Aorta (tissue), 5 donors: Measurements from ENCODE around the gene KPNA5. TPM values are rescaled to one million over a fixed set of nuclear protein-coding genes. Genes with fewer than 3 reads are reported as not detected.

Source experiments
- ATAC-seq: fragments of 200-7000 bp; cut with Tn5 transposase; one replicate; pipeline ENCODE4 v1.9.1; 2022; ENCODE audit warnings: moderate library complexity; ENCODE audit not compliant: low FRiP score
- DNase-seq, 2 donors: peaks; one replicate each; pipeline ENCODE4 v3.0.0-alpha.2; 2020
- H3K27ac ChIP-seq, 2 donors: one replicate each; pipeline ENCODE4 v1.5.1; 2013; ENCODE audit warnings: low read length in 2 of 2, mild to moderate bottlenecking in 2 of 2, moderate library complexity in 2 of 2, control low read depth in 1 of 2, inconsistent platforms in 1 of 2, low read depth in 1 of 2
- H3K27me3 ChIP-seq, 2 donors: one replicate each; pipeline ENCODE4 v1.6.1; 2013; ENCODE audit warnings: control low read depth in 1 of 2, low read length in 1 of 2, mild to moderate bottlenecking in 1 of 2, moderate library complexity in 1 of 2; ENCODE audit not compliant: insufficient read depth in 2 of 2, control insufficient read depth in 1 of 2
- H3K36me3 ChIP-seq, 2 donors: one replicate each; pipeline ENCODE4 v1.6.1; 2013; ENCODE audit warnings: control low read depth in 1 of 2, low read length in 1 of 2, mild to moderate bottlenecking in 1 of 2; ENCODE audit not compliant: insufficient read depth in 2 of 2, control insufficient read depth in 1 of 2
- H3K4me1 ChIP-seq, 2 donors: one replicate each; pipeline ENCODE4 v1.6.1; 2013; ENCODE audit warnings: low read length in 2 of 2, control low read depth in 1 of 2, mild to moderate bottlenecking in 1 of 2, moderate library complexity in 1 of 2; ENCODE audit not compliant: insufficient read depth in 2 of 2, control insufficient read depth in 1 of 2
- H3K4me3 ChIP-seq, 2 donors: one replicate each; pipeline ENCODE4 v1.5.1; 2013; ENCODE audit warnings: low read length in 2 of 2, control low read depth in 1 of 2, mild to moderate bottlenecking in 1 of 2
- H3K9me3 ChIP-seq: one replicate; pipeline ENCODE4 v1.6.1; 2013; ENCODE audit warnings: mild to moderate bottlenecking, low read length; ENCODE audit not compliant: control insufficient read depth
- WGBS, 2 donors: extraction: QIAGEN DNeasy Blood & Tissue Kit; methylation state at CpG; one replicate each; pipeline ENCODE4 v1.1.7; 2013; 5-methylcytosine and 5-hydroxymethylcytosine counted together
- intact Hi-C, 2 donors: fragments of 100-400 bp; cut with DNase I; formaldehyde crosslinking; loops; one replicate each; pipeline versions ENCODE4 v1.14.2 to v1.15.0; 2022
- polyA plus RNA-seq, 2 donors: library from polyadenylated mRNA; stranded (reverse); fragments of 200-250 nt; gene quantifications; one replicate each; pipeline ENCODE4 v1.2.3, GENCODE V29; 2013
- total RNA-seq, 2 donors: library from RNA; stranded (reverse); fragmentation: NEBNext Ultra II Directional; extraction: Animal tissue kit (Norgen Biotek cat#: 25700); gene quantifications; one replicate each; pipeline ENCODE4 v1.2.1, GENCODE V29; 2021
- donor health status: healthy with polysubstance abuse.
- donor health status: Bipolar disorder and iron deficiency.
- donor health status: DM: no; HTN: no; CAD: no.
- donor health status: DM: no; HTN: no; CAD: no.
- donor health status: DM: yes; HTN: yes; CAD: no.

KPNA5 gene
- total and polyA plus RNA-seq, 4 donors: 3.4 to 21.7 (median 11.3) TPM

- intact Hi-C loops: no loop called here
- Histone ChIP-seq H3K27me3 (no peaks in the 10 kb centered on the region), H3K9me3 (no peaks in the 10 kb centered on the region), H3K4me1 (no peaks in the 10 kb centered on the region), H3K27ac (no peak overlapping the region), H3K36me3 (no peaks in the 10 kb centered on the region), H3K4me3 (no peak overlapping the region)
- DNase-seq: no peak
- no peak for ATAC-seq
- 48 to 53% methylated on average over 5 of the region's 5 CpGs for WGBS, 2 donors
These were observed 102.8 kb downstream of the KPNA5 start for GRCh38 chr6:116783852-116784251.

Other genes starting within 250 kb of the KPNA5 start
- gene CALHM6, start 219.8 kb upstream of the KPNA5 start, total RNA-seq: 1 to 10 TPM; 1.8 to 5.7 TPM
- gene CALHM6, start 219.8 kb upstream of the KPNA5 start, polyA plus RNA-seq: 10 to 100 TPM in 1 of 2 donors, under 1 TPM in 1; 0.82 to 18.7 TPM
- 10 to 100 TPM; 11.5 to 15.4 TPM for gene CALHM5, start 169.6 kb upstream of the KPNA5 start, total RNA-seq
- gene CALHM5, start 169.6 kb upstream of the KPNA5 start, polyA plus RNA-seq: 1 to 10 TPM; 4.0 to 8.0 TPM
- gene TRAPPC3L, start 135.5 kb upstream of the KPNA5 start, total RNA-seq: under 1 TPM; 0.36 to 0.55 TPM
- 1 to 10 TPM in 1 of 2 donors, under 1 TPM in 1; 0.54 to 1.8 TPM for gene TRAPPC3L, start 135.5 kb upstream of the KPNA5 start, polyA plus RNA-seq
- gene CALHM4, start 127.5 kb upstream of the KPNA5 start, total RNA-seq: not detected
- gene CALHM4, start 127.5 kb upstream of the KPNA5 start, polyA plus RNA-seq: under 1 TPM in 1 of 2 donors, not detected in 1; 0.26 TPM
- 10 to 100 TPM; 40.2 to 41.9 TPM for gene RWDD1, start 109.7 kb upstream of the KPNA5 start, total RNA-seq
- gene RWDD1, start 109.7 kb upstream of the KPNA5 start, polyA plus RNA-seq: 100 to 1,000 TPM in 1 of 2 donors, 10 to 100 TPM in 1; 74.7 to 111 TPM
- gene RSPH4A, start 64.7 kb upstream of the KPNA5 start, total RNA-seq: under 1 TPM; 0.48 to 0.68 TPM
- gene RSPH4A, start 64.7 kb upstream of the KPNA5 start, polyA plus RNA-seq: under 1 TPM in 1 of 2 donors, not detected in 1; 0.51 TPM
- gene ZUP1, start 12.4 kb upstream of the KPNA5 start, total RNA-seq: 10 to 100 TPM; 11.4 TPM
- gene ZUP1, start 12.4 kb upstream of the KPNA5 start, polyA plus RNA-seq: 1 to 10 TPM; 4.6 to 7.1 TPM
- 1 to 10 TPM; 3.2 to 6.2 TPM for gene FAM162B, start 84.5 kb downstream of the KPNA5 start, total RNA-seq
- gene FAM162B, start 84.5 kb downstream of the KPNA5 start, polyA plus RNA-seq: under 1 TPM in 1 of 2 donors, not detected in 1; 0.88 TPM
- gene GPRC6A, start 147.9 kb downstream of the KPNA5 start, total RNA-seq: not detected
- not detected for gene GPRC6A, start 147.9 kb downstream of the KPNA5 start, polyA plus RNA-seq
- gene RFX6, start 196.0 kb downstream of the KPNA5 start, total RNA-seq: not detected
- not detected for gene RFX6, start 196.0 kb downstream of the KPNA5 start, polyA plus RNA-seq